GM21390 (cell line): ENCODE results near the gene SHH.
"Not testable (repeated sequence)": the region's sequence is repeated elsewhere in the genome, so short reads cannot be mapped to it uniquely, and the experiment has no call there.

Experiments
- ATAC-seq: cut with Tn5 transposase; IDR thresholded peaks from one replicate; pipeline ENCODE4 v1.9.1; 2021; ENCODE audit not compliant: unreplicated experiment

Gene SHH

GRCh38 chr7:155843426-155844018 is 31.3 kb upstream of the SHH start:
- no peak for ATAC-seq

DNA sequence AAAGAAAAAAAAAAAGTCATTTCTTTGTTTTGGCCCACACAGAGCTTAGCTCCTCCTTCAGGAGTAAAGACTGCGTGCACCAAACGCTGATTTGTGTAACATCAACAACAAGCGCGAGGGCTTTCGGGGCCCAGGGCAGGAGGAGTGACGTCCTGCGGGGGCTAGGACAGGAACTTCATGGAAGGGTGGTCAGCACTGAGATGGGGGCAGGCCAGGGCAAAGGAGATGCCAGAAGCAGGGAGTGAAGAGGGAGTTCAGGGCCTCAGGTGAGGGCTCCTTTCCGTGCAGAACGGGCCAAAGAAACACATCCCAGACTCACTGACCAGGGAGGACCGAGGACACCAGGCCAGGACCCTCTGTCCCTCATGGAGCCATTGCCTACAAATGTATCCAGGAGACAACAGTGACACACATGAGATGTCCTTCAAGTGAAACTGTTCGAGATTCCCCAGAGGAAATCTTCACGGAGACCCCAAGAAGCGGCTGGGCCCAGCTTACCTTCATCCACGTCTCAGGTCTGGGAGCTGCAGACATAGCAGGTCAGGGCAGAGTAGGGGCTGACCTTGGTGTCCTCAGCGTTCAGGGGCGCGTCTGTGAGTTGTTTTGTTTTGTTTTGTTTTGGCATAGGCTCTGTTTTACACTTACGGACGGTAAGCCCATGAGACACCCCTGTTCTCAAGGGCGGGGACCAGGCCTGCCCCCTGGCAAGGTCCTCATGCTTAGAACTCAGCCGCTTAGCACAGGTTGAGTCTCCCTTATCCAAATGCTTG is 30.4 kb upstream of the SHH start:
- ATAC-seq: no peak

- no peak for ATAC-seq
Observed at GRCh38 chr7:155840909-155841308, 28.6 kb upstream of the SHH start.

DNA sequence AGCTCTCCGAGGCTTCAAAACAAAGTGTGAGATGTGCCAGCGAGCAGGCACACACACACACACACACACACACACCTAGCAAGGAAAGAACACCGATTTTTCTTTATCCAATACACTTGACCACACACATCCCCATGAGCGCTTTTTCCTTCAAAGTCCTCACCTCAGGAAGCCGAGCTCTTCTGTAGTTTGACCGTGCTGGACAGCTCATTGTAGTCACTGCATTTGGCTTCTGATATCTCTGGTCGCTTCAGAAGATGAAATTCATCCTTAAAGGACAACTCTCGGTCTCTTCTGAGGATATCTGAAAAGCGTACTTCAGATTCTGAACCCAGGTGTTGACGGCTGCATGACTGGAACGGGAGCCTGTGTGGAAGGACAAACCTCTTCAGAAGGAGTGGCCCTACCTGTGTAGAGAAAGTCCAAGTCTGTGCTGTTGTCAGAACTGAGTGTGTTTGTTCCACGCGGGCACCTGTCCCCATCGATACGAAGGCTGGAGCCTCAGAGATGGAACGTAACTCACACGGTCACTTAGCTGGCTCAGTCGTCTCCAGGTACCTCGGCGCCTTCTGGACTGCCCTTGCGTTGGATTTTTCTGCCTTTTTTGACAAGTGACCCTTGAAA is 28.1 kb upstream of the SHH start:
- no peak for ATAC-seq

DNA sequence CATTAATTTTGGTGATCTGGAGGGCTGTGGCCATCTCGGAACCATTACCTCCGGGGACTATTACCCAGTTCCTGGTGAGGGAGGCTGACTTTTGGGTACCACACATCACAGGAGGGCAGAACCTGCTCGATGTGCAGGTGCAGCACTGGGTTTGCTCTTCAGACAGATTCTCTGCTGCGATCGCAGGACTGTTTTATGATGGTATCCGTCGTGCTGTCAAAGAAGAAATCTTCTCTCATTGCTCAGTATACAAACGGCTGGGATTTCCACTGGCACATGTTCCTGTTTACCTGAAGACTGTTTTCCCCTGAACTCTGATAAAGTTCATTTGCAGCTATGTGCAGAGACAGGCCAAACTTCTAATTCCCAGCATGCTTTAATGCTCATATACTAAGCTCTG is 27.2 kb upstream of the SHH start:
- ATAC-seq: no peak

GRCh38 chr7:155838312-155838711 is 26.0 kb upstream of the SHH start:
- not testable (repeated sequence) for ATAC-seq

DNA sequence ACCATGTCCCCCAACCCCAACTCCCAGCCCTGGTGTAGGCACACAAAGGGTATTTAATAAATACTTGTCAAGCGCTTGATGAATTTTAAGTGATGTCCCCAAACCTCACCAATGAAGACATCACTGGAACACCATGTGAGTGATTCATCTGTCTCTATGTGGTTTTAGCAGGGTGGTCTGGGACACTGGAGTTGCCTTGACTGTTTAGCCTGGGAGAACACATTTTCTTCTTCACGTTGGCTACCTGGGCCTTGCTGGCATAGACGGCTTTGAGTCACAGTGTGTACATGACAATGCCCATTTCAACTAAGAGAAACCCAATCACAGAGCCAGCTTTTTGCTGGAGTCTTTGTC is 24.8 kb upstream of the SHH start:
- ATAC-seq: no peak

DNA sequence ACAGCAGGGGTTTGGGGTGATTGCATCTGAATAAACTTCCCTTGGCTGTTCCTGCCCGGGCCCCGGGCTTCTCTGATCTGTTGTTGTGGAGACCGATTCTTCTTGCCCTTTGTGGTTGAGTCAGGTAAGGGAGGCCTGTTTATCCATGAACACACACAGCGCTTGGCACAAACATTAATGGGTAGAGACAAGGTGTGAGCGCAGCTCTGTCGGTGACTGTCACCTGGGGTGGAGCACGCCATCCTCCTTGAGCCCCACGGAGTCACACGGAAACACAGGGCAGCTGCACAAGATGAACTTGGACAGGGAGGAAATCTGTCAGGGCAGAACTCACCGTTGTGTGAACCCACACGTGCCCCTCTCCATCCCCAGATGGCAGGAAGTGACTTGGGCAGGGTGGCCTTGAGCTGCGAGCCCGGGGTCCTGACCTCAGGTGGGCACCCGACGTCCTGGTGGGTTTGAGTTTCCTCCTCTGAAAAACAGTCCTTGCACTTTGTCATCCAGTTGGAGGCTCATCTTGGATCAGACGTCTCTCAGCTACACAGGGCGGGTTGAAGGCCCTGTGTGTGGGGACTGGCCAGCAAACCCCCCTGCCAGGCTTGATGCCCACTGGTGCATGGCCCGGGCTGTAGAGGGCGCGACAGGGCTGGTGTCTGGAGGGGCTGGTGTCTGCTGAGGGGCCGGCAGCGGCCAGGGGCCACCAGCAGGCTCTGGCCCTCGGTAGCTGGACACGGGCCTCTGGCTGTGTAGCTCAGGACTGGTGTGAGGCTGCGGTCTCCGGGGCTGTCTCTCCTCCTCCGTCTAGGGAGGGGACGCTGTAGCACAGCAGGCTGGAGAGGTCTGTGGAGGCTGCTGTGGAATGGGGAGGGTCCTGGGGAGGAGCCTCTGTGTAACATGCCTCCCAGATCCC is 24.2 kb upstream of the SHH start:
- ATAC-seq: no peak

DNA sequence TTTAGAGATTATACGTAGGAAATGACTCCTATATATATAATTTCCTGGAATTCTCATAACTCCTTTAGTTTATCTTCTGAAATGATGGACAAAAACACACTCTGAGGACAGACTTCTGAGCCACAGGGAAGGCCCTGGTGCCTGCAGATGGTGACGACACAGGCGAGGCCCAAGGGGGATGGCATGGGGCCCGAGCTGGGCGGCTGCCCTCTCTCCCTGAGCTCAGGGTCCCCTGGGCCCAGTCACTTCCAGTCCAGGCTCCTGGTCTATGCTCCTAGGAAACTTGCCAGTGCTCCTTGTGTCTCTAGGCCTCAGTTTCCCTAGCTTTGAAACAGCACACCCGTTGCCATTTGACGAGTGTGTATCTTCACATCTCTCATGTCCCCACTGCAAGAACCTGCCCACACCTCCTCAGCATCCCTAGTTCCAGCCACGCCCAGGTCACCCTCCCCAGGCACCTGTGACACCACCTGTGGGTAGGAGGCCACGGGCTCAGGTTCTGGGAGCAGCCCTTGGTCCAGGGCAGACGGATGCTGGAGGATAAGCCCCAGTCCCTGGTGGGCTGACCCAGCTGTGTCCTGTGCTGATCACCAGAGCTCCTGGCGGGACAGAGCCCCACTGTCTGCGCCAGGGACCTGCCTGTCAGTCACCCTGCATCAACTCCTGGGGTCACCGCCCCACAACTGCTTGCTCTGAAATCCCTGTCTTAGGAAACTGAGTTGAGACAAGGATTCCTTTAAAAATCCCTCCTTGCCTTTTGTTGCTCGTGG is 23.4 kb upstream of the SHH start:
- ATAC-seq: no peak

DNA sequence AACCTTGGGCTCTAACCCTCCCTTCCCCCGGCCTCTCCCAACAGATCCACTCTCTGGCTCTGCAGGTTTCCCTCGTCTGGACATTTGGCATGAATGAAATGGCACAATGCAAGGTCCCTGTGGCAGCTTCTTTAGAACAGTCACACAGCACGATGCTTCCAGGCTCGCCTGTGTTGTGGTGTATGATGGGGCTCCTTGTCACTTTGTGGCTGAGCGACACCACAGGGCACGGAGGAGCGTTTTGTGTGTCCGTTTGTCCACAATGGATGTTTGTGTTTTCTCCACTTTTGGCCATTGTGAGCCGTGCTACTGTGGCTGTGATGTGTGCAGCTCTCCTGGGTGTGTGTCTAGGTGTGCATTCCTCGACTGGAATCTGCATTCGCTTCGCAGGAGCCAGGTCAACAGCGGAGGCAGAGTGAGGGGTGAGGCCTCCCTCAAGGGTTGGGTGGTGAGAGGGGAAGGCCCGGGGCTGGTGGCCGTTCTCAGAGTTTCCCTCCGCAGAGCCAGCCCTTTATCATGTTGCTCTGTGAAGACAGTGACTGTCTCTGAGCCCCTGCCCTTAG is 22.3 kb upstream of the SHH start:
- no peak for ATAC-seq

DNA sequence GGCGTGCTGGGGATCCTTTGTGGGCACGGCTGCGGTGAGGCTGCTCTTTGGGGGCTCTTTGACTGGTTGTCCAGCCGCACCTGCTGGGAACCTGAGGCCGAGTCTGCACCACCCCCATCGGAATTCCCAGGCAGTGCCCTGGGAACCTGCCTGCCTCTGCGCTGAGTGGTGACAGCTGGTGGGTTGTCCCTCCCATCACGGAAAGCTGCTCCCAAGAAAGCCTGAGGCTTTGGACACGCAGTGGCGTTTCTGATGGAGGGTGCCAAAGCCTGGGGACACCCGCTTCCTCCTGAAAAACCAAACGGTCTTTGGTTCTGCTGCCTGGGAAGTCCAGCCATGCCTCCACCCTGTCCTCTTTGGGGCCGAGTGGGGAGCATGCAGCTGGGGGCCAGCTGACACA is 21.4 kb upstream of the SHH start:
- ATAC-seq: no peak

DNA sequence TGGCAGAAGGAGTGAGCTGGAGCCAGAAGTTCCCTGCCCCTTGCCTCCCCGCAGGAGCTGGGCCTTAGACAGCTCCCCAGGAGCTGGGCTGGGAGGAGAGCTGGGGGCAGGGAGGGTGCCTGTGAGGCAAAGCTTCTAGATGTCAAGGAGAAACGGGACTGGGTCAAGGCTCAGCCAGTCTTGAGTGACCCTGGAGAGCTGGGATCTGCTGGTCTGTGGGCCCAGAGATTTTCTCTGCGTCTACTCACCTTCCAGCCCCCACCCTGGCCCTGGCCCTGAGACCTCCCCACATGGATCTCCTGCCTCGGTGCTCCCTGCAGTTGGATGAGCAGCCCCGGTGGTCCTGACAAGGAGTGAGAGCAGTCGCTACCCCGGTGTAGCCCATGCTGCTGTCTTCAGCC is 20.3 kb upstream of the SHH start:
- ATAC-seq: no peak

- no peak for ATAC-seq
Observed at GRCh38 chr7:155831807-155832524, 19.7 kb upstream of the SHH start.

- ATAC-seq: no peak
Observed at GRCh38 chr7:155830961-155831806, 18.9 kb upstream of the SHH start.

DNA sequence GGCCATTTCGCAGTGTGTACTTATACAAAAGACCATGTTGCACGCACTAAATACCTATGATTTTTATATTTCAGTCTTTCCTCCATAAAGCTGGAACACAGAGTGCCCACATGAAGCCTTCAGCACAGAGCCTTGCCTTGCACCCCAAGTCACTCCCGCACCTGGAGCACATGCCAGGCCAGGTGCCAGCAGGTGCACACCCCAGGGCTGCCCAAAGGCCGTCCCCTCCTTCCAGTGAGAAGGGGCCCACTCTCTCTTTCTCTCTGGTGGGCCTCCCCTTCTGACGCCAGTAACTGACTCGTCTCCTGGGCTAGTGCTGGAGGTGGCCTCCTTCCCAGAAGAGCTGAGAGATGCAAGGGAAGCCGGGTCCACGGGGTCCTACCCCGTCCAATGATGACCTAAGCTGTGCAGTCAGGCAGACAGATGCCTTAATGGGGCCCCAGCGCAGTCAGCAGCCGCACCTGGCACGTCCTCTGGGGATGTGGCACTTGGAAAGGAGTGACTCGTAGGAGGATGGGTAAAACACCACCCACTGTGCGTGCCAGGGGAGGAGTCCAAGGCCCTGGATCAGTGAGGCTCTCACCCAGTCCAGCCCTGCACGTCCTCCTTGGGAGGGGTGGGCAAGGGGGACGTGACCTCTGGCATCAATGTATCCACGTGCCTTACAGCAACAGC is 17.7 kb upstream of the SHH start:
- ATAC-seq: no peak

- no peak for ATAC-seq
Observed at GRCh38 chr7:155825336-155825735, 13.1 kb upstream of the SHH start.

DNA sequence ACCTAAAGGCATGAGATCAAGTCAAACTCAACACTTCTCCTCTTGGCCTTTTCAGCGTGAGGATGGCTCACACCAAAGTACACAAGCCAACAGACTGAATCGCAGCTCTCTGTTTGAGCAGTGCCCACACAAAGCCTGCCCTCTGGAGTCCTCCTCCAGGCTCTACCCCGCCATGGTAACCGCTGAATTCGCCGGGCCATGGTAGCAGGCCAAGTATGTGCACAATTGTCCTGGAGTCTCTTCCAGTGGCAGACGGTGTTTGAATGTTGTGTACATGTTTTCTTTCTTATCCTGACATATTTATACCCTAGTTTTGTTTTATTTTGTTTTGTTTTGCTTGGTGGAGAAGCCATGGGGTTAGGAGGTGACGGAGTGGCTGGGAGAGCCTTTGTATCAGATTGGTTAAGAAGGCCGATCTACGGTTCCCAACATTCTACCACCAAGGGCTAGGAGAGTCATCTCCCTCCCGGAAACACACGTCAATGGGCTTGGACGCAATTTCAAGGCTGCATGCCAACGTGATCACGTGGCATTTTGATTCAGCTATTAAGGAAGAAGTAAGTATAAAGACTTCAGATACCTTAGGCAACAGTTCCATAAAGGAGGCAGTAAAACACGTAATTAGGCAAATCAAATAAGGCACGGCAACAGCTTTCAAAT is 12.1 kb upstream of the SHH start:
- ATAC-seq: no peak

GRCh38 chr7:155821851-155822250 is 9.6 kb upstream of the SHH start:
- no peak for ATAC-seq
